SU-DHL-6 (cell line): ENCODE data around the gene JAK3.

ENCODE experiments used
- H2AFZ ChIP-seq: fragments of 200-600 bp; sonication (generic); 2 replicates; pipeline ENCODE4 v1.6.1; 2014; ENCODE audit warnings: low read depth, mild to moderate bottlenecking, moderate library complexity, mixed read lengths, antibody characterized with exemption, low read length; ENCODE audit not compliant: severe bottlenecking
- H3F3A ChIP-seq: fragments of 200-600 bp; shearing (Covaris generic); 2 replicates; pipeline ENCODE4 v1.6.0; 2016; ENCODE audit warnings: antibody characterized with exemption, mild to moderate bottlenecking; ENCODE audit not compliant: insufficient read depth
- H3K27ac ChIP-seq: fragments of 200-600 bp; sonication (generic); 2 replicates; pipeline ENCODE4 v1.5.1; 2016; ENCODE audit warnings: low read depth, mild to moderate bottlenecking, low read length, moderate library complexity, mixed read lengths
- H3K27me3 ChIP-seq: fragments of 200-600 bp; sonication (generic), shearing (Covaris generic); 2 replicates; pipeline ENCODE4 v1.6.0; 2014; ENCODE audit warnings: mild to moderate bottlenecking, low read length
- H3K36me3 ChIP-seq: fragments of 200-600 bp; sonication (generic); 2 replicates; pipeline ENCODE4 v1.6.1; 2014; ENCODE audit warnings: mild to moderate bottlenecking, low read length, mixed read lengths
- H3K4me2 ChIP-seq: fragments of 300-600, 200-600 bp; shearing (Covaris generic), sonication (generic); 2 replicates; pipeline ENCODE4 v1.6.0; 2014; ENCODE audit warnings: low read length, low read depth, mild to moderate bottlenecking; ENCODE audit not compliant: poor library complexity, severe bottlenecking
- H3K4me3 ChIP-seq: fragments of 200-600 bp; sonication (generic); 2 replicates; pipeline ENCODE4 v1.5.1; 2014; ENCODE audit warnings: antibody characterized with exemption, low read length, mild to moderate bottlenecking, mixed read lengths; ENCODE audit not compliant: insufficient read depth, poor library complexity, severe bottlenecking
- H3K79me2 ChIP-seq: fragments of 200-600 bp; sonication (generic); 2 replicates; pipeline ENCODE4 v1.6.1; 2014; ENCODE audit warnings: mild to moderate bottlenecking, low read length, moderate library complexity; ENCODE audit not compliant: insufficient read depth
- H3K9ac ChIP-seq: fragments of 200-600 bp; sonication (generic); 2 replicates; pipeline ENCODE4 v1.7.0; 2014; ENCODE audit warnings: mild to moderate bottlenecking, low read length
- H3K9me2 ChIP-seq: fragments of 200-600 bp; sonication (generic); replicated peaks from 2 replicates; pipeline ENCODE4 v1.6.1; 2014; ENCODE audit warnings: low read length; ENCODE audit not compliant: insufficient read depth
- H3K9me3 ChIP-seq: fragments of 200-600 bp; sonication (generic); 2 replicates; pipeline ENCODE4 v1.6.1; 2014; ENCODE audit warnings: low read length, mixed read lengths; ENCODE audit not compliant: insufficient read depth
- H4K20me1 ChIP-seq: fragments of 200-600 bp; sonication (generic); 2 replicates; pipeline ENCODE4 v1.6.1; 2014; ENCODE audit warnings: low read depth, mild to moderate bottlenecking, antibody characterized with exemption, low read length, moderate library complexity, mixed read lengths
- EZH2phosphoT487 ChIP-seq: fragments of 200-600 bp; sonication (generic), shearing (Covaris generic); conservative IDR thresholded peaks from 2 replicates; pipeline ENCODE4 v1.6.1; 2018; ENCODE audit warnings: mild to moderate bottlenecking, antibody characterized with exemption, low read length, moderate library complexity, mixed read lengths
- TF ChIP-seq, protein P1 (sequence below): fragments of 200-600 bp; sonication (generic); IDR thresholded peaks from one replicate; pipeline ENCODE4 v1.5.1; 2017; ENCODE audit warnings: antibody characterized with exemption, mild to moderate bottlenecking, low read length, moderate library complexity; ENCODE audit not compliant: insufficient read depth, poor library complexity, severe bottlenecking

The JAK3 gene

DNA sequence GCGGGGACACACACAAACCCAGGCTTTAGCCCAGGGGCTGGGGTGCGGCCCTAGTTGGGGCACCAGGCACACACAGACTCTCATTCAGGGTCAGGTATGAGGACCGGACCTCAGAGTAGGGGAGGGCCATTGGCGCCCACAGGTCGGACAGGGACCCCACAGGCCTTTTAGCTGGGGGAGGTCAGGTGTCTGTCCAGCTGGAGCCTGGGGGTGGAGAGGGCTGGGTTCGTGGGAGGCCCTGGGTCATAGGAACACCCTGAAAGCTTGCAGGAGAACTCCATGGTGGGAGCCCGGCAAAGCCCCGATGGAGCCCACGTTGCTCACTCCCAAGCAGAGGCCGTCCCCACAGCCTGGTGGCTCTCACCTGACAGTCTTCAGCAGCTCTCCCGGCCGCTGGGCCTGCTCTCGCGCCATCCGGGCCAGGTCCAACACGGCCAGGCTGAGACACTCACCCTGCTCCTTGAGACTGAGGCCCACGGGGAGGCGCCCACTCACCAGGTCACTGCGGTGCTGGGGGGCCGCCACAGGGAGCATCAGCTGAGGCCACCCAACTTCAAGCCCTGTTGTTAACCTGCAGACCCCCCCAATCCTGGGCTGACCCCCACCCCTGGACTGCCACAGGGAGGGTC, 5.0 kb downstream of the JAK3 start:
- Histone ChIP-seq H2AFZ (no peak overlapping the region), H3K27me3 (no peaks in the 10 kb centered on the region), H3K9me2 (no peaks in the 10 kb centered on the region), H3K36me3 (no peaks in the 10 kb centered on the region), H3K9ac (no peak overlapping the region), H3K4me2 (no peak overlapping the region), H3F3A (no peaks in the 10 kb centered on the region), H3K9me3 (no peaks in the 10 kb centered on the region), H3K4me3 (no peak overlapping the region), H3K27ac (no peak overlapping the region), H3K79me2 (no peaks in the 10 kb centered on the region), H4K20me1 (no peaks in the 10 kb centered on the region)
- TF ChIP-seq EZH2phosphoT487: no peak
- TF ChIP-seq, protein P1, sequence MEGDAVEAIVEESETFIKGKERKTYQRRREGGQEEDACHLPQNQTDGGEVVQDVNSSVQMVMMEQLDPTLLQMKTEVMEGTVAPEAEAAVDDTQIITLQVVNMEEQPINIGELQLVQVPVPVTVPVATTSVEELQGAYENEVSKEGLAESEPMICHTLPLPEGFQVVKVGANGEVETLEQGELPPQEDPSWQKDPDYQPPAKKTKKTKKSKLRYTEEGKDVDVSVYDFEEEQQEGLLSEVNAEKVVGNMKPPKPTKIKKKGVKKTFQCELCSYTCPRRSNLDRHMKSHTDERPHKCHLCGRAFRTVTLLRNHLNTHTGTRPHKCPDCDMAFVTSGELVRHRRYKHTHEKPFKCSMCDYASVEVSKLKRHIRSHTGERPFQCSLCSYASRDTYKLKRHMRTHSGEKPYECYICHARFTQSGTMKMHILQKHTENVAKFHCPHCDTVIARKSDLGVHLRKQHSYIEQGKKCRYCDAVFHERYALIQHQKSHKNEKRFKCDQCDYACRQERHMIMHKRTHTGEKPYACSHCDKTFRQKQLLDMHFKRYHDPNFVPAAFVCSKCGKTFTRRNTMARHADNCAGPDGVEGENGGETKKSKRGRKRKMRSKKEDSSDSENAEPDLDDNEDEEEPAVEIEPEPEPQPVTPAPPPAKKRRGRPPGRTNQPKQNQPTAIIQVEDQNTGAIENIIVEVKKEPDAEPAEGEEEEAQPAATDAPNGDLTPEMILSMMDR: no peak

DNA sequence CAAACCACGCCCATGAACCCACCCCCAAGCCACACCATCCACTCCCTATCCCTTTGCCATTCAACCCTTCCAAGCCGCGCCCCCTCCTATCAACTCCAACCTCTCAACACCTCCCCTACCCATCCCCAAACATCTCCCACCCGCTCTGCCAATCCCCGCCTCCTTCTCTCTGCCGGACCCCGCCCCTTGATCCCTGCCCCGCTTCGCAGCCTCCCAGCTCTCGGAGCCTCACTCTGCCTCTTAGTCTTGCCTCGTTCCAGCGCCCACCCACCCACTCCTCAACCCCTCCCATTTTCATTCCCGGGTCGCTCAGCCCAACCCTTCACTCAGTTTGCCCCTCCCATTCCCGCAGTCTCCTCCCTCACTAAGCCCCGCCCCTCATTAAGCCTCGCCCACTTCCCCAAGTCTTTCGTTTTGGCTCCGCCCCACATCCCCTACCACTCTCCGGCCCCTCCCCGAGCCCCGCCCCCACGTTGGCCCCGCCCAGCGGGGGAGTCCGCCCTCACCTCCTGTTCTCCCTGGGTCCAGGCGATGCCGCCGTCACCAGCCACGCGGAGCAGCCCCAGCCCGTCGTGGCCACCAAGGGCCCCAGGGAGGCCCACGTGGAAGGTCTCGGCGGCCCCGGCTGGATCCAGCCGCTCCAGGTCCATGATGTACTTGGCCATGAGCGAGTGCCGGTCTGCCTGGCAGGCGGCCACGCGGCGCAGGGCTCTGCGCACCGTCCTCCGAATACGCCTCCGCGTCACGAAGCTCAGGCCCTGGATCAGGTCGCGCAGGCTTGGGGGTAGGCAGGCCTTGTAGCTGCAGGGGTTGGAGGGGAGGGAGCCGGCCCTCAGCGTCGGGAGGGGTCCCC, 5.7 kb downstream of the JAK3 start:
- H3K4me2 ChIP-seq: no peak overlapping the region
- H2AFZ ChIP-seq: no peak overlapping the region
- H3F3A ChIP-seq: no peaks in the 10 kb centered on the region
- no peaks in the 10 kb centered on the region for H3K79me2 ChIP-seq
- no peaks in the 10 kb centered on the region for H3K9me3 ChIP-seq
- H3K9ac ChIP-seq: no peak overlapping the region
- TF ChIP-seq, protein P1: no peak
- no peak for TF ChIP-seq EZH2phosphoT487
- H4K20me1 ChIP-seq: no peaks in the 10 kb centered on the region
- no peak overlapping the region for H3K4me3 ChIP-seq
- no peak overlapping the region for H3K27ac ChIP-seq
- H3K36me3 ChIP-seq: no peaks in the 10 kb centered on the region
- no peaks in the 10 kb centered on the region for H3K9me2 ChIP-seq
- no peaks in the 10 kb centered on the region for H3K27me3 ChIP-seq

DNA sequence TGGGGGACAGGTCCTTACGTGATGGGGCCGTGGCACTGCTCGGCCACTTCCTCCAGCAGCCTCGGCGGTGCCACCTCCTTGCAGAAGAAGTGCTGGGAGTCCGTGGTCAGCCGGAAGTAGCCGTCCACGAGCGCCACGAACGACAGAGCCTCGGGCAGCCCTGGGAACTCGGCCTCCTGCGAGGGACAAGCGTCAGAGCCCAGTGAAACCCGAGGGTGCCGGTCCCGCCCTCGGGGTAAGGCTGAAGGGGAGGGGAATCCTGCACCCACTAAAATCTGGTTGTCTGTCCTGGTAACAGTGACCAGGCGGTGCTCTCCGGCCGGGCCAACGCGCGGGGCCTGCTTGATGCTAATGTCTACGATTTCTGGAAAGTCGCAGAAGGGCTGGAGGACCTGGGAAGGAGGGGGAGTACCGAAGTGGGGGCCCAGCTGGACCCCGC, 6.4 kb downstream of the JAK3 start:
- no peak overlapping the region for H3K27ac ChIP-seq
- no peaks in the 10 kb centered on the region for H3K27me3 ChIP-seq
- no peaks in the 10 kb centered on the region for H4K20me1 ChIP-seq
- H3K4me3 ChIP-seq: no peak overlapping the region
- no peaks in the 10 kb centered on the region for H3F3A ChIP-seq
- no peaks in the 10 kb centered on the region for H3K9me3 ChIP-seq
- H3K4me2 ChIP-seq: no peak overlapping the region
- no peaks in the 10 kb centered on the region for H3K79me2 ChIP-seq
- H3K36me3 ChIP-seq: no peaks in the 10 kb centered on the region
- no peaks in the 10 kb centered on the region for H3K9me2 ChIP-seq
- no peak overlapping the region for H2AFZ ChIP-seq
- no peak overlapping the region for H3K9ac ChIP-seq
- TF ChIP-seq EZH2phosphoT487: no peak
- TF ChIP-seq, protein P1: no peak
